Skin of body (tissue), 2 donors: ENCODE data around the gene FIBP. TPM values are rescaled to one million over a fixed set of nuclear protein-coding genes. Genes with fewer than 3 reads are reported as not detected.
A peak's percentile ranks its signal among the peaks of the same experiment; 100 is the strongest.
"Not testable (repeated sequence)": the region's sequence is repeated elsewhere in the genome, so short reads cannot be mapped to it uniquely, and the experiment has no call there.

Experiments used
- DNase-seq: peaks from one replicate; lab custom pipeline; 2025; lab: John Stamatoyannopoulos, UW
- total RNA-seq: library from RNA; depleted of rRNA; stranded (reverse); fragments of >200 nt; gene quantifications from one replicate; pipeline ENCODE4 v1.2.3, GENCODE V29; 2014

FIBP gene
- total RNA-seq, 1 donor from 2014 or later: 51.0 TPM

- no peak for DNase-seq
Observed at GRCh38 chr11:65915101-65915820, 27.0 kb upstream of the FIBP start.

GRCh38 chr11:65912845-65913244 lies 24.6 kb upstream of the FIBP start:
- DNase-seq: no peak

DNA sequence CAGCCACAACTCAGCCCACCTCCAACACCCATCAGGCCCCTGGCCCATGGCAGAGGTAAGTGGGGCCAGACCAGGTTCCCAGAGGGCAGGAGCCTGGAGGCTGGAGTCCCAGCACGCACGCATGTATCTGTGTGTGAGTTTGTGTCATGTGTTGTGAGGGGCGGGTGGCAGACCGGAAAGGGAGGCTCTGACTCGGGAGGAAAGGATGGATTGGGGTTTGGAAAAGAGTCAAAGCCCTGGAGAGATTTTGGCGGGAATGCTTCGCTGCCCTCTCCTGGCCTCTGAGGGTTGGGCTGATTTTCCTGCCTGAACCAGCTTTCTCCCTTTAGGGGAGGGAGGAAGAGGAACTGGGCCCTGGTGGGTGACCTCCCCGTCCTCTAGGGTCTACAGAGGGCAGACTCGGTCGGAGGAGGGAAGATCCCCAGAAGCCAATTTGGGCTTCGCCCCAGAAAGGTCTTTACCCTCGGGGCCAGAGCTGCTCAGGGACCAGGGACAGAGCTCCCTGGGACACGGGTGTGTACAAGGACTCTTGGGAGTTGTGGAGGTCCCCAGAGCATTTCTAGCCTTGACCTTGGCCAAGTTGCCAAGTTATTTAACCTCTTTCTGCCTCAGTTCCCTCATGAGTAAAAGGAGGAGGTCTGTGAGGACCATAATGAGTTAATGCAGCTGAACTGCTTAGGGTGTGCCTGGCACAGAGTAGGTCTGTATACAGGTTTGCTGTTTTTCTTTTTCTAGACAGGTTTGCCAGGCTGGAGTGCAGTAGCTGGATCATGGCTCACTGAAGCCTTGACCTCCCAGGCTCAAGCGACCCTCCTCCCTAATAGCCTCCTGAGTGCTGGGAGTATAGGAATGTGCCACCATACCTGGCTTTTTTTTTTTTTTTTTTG lies 23.7 kb upstream of the FIBP start:
- peak; percentile 56 for DNase-seq

DNA sequence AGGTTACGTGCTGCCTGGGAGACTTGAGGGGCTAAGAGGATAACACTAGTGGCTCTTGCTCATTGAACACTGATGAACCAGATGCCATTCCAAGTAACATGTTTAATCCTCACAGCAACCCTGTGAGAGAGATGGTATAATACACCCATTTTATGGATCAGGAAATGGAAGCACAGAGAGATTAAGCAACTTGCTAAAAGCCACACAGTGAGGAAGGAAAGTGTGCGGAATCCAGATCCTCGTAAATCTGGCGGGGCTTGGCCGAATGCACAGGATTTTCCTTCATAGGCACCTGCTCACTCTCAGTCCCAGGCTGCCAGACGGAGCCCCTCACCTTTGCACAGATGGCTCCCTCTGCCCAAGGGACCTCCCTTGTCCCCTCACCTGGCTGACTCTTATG lies 19.6 kb upstream of the FIBP start:
- DNase-seq: no peak

DNA sequence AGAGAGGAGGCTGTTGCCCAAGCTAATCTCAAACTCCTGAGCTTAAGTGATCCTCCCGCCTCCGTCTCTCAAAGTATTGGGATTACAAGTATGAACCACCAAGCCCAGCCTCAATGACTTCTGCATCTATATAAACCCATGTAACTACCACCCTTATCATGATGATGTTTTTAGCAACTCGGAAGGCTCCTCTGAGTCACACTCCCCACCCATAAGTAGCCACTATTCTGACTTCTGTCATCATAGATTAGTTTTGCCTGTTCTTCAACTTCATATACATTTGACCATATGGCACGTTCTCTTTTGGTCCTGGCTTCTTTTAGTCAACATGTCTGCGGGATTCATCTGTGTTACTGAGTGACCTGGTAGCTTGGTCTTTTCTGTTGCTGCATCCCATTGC lies 18.3 kb upstream of the FIBP start:
- no peak for DNase-seq

DNA sequence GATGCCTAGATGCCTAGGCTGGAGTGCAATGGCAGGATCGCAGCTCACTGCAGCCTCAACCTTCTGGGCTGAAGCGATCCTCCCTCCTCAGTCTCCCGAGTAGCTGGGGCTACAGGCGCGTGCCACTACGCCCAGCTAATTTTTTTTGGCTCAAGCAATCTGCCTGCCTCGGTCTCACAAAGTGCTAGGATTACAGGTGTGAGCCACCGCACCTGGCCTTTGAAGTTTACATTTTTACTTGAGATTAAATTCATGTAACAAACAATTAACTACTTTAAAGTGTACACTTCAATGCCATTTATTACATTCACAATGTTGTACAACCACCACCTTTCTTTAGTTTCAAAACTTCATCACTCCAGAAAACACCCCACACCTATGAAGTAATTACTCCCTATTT lies 15.4 kb upstream of the FIBP start:
- no peak for DNase-seq

GRCh38 chr11:65903068-65903481 lies 14.8 kb upstream of the FIBP start:
- no peak for DNase-seq

- no peak for DNase-seq
Observed at GRCh38 chr11:65900899-65901180, 12.6 kb upstream of the FIBP start.

DNA sequence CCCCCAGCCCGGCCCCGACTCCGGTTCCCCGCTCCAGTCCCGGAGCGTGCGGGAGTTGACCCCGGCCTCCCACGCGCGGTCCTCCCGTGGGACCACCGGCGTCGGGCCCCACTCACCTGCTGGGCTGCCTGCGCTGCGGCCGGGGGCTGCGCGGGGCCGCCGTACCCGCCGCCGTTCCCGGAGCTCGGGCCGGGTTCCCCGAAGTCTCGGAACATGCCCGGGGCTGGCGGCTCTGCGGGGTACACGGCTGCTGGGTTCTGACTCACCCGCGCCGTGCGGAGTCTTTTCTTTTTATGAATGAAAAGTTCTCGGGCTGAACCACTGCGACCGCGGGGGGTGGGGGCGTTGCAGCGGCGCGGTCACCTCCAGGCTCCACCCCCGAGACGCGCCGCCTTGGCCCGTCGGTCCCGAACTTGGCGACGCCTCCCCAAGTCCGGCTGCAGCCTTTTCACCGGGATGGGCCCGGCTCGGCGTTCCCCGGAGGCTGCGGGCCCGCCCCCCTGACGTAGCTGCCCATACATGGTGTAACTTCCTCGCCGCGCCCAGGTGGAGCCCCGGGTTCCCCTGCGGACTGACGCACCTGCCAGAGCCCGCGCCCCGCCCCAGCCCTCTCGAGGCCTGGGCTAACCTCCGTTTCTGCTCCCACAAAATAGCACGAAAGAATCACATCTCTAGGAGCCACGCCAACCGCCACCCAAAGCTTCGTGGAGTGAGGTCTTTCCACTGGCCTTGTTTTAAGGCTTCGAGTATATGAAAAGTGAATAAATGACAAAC lies 12.0 kb upstream of the FIBP start, which contains the start of gene FOSL1:
Gene FOSL1 (minus strand): TSS at position 264 of the 774 bp plus-strand sequence. CDS start 49 bp downstream, at position 215.
- no peak for DNase-seq

DNA sequence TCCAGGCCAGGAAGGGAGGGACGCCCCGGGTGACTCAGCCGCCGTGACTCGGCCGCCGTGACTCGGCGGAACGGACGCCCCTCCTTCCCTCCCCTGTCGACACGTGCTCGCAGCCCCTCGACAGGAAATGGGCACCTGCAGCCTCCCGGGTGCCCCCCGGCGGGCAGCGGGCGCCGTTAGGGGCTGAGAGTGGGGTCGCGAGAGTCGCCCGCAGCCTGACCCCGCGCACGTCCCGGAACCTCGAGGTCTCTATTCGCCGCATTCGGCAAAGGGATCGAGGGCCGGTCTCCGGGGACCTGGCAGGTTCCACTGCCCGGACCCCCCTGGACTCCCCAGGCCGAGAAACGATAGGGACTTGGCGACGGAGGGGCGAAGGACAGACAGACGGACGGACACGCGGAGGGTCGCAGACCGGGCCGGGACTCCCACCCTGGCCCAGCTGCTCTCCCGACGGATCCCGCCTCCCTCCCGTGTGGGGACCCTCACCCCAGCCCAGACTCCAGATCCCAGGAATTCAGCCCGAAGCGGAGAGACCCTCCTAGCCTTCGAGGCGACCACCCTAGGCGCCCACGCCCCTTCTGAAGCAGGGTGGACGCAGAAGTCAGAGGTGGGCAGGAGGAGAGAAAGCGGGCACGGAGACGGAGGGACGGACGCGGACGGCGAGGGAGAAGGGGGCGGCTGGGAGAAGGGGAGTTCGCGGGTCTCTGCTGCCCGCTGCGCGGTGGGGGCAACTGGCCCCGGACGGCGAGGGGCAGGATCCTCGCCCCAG lies 11.3 kb upstream of the FIBP start:
- no peak for DNase-seq

- no peak for DNase-seq
Observed at GRCh38 chr11:65898656-65899355, 10.5 kb upstream of the FIBP start.

- no peak for DNase-seq
Observed at GRCh38 chr11:65897020-65897471, 8.8 kb upstream of the FIBP start.

- DNase-seq: no peak
Observed at GRCh38 chr11:65896034-65896999, 8.0 kb upstream of the FIBP start.

DNA sequence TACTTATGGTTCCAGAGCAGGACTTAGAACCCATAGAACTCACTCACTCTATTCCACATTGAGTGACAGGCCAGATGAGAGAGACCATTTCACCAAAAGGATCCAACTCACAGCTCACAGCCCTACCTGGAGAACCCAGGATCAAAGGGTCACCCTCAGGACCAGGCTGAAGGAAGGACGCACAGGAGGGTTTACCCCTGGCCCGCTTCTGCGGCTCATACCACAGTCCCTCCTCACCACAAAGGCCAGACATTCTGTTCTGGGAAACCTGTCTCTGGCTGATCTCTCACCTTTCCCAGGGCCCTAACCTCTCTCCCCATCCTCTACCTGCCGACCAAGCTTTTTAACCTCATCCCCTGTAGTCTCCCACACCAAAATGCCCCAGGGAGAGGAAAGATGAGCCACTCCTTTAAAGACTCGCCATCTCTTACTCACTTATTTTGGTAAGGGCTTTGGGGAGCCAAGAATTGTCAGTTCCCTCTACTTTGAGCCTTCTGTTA lies 7.3 kb upstream of the FIBP start:
- no peak for DNase-seq

GRCh38 chr11:65894034-65894591 lies 5.8 kb upstream of the FIBP start:
- DNase-seq: no peak

GRCh38 chr11:65892661-65893317 lies 4.5 kb upstream of the FIBP start:
- DNase-seq: no peak

DNA sequence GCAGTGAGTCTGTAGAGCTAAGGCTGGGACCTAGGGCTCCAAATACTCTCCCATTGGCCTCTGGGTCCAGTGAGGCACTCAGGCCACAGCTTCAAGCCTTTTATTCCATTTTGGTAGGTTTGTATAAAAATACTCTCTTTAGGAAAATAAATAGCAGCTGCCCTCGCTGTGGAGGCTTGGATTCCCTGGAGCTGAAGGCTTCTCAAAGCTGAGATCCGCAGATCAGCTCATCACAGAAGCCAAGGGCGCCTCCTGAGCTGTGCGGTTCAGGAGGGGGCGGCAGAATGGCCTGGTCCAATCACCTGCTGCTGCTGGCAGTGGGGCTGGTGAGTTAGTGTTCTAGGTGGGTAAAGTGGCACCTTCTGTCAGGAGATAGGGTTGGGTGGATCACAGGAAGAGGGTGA lies 3.9 kb upstream of the FIBP start:
- not testable (repeated sequence) for DNase-seq
